Measurements from ENCODE around the gene TANGO2.

Gene TANGO2

GRCh38 chr22:20011993-20012740 lies 8.7 kb upstream of the TANGO2 start:
- no peak for DNase-seq (ENCODE audit: low read depth)
- TF ChIP-seq, protein P1, sequence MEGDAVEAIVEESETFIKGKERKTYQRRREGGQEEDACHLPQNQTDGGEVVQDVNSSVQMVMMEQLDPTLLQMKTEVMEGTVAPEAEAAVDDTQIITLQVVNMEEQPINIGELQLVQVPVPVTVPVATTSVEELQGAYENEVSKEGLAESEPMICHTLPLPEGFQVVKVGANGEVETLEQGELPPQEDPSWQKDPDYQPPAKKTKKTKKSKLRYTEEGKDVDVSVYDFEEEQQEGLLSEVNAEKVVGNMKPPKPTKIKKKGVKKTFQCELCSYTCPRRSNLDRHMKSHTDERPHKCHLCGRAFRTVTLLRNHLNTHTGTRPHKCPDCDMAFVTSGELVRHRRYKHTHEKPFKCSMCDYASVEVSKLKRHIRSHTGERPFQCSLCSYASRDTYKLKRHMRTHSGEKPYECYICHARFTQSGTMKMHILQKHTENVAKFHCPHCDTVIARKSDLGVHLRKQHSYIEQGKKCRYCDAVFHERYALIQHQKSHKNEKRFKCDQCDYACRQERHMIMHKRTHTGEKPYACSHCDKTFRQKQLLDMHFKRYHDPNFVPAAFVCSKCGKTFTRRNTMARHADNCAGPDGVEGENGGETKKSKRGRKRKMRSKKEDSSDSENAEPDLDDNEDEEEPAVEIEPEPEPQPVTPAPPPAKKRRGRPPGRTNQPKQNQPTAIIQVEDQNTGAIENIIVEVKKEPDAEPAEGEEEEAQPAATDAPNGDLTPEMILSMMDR (IDR thresholded peaks at IDR 0.05; ENCODE audit: low read depth, low read length, missing control alignments) = no peak
- in situ Hi-C loops (cut with HindIII; ENCODE audit: low sequenced_read_pairs) = no loop called here
- H3K4me3 ChIP-seq (ENCODE audit: low read depth, low read length) = no peak overlapping the region

DNA sequence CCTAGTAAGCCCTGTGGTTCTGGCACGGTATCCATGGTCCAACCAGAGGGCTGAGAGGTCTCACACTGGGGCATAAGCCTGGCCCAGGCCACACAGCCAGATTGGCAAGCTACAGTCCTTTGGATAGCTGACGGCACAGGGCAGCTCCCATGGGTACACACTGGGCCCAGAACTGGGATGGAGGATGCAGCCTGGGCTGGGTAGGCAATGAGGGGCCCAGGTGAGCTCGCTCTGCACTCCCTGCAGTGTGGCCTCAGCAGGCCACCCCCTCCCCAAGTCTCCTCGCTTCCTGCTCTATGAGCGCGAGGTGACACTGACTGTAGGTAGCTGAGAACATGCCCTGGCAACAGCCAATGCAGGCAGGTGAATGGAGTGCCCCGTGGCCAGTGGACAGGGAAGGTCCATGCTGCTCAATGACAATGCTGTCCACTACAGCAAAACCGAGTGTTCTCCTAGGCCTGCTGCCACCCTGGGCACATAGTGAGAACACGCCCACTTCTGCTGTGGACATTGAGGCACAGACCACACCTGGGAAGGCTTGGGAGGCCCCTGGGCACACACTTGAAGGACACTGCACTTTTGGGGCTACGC lies 8.1 kb upstream of the TANGO2 start:
- H3K4me3 ChIP-seq (ENCODE audit: low read depth, low read length) = no peak overlapping the region
- in situ Hi-C loops (cut with HindIII; ENCODE audit: low sequenced_read_pairs) = no loop called here
- DNase-seq (ENCODE audit: low read depth) = no peak
- TF ChIP-seq, protein P1 (IDR thresholded peaks at IDR 0.05; ENCODE audit: low read depth, low read length, missing control alignments) = no peak

DNA sequence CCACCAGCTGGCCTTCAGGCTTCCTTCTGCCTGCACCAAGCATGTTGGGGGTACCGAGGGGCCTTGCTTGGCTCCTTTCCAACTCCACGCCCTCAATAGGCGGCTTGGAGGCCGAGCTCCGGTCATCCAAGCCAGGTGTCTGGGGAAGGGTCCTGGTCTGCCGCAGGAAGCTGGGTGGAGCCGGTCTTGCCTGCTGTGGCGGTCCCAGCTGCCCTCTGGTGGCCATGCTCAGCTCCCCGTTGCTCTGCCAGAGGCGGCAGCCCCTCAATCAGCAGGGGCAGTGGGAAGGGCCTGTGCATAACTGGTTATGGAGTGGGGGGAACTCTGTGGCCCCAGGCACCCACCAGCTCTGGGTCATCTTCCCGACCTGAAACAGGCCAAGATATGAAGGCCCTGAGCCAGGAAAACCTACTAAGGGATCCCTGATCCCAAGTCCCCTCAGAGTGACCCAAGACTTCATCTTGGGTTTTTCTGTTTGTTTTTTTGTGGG lies 7.5 kb upstream of the TANGO2 start:
- H3K4me3 ChIP-seq (ENCODE audit: low read depth, low read length) = no peak overlapping the region
- TF ChIP-seq, protein P1 (IDR thresholded peaks at IDR 0.05; ENCODE audit: low read depth, low read length, missing control alignments) = peak; percentile 90
- in situ Hi-C loops (cut with HindIII; ENCODE audit: low sequenced_read_pairs) = no loop called here
- no peak for DNase-seq (ENCODE audit: low read depth)

- in situ Hi-C loops (cut with HindIII; ENCODE audit: low sequenced_read_pairs) = no loop called here
- no peak overlapping the region for H3K4me3 ChIP-seq (ENCODE audit: low read depth, low read length)
- TF ChIP-seq, protein P1 (IDR thresholded peaks at IDR 0.05; ENCODE audit: low read depth, low read length, missing control alignments) = no peak
- DNase-seq (ENCODE audit: low read depth) = no peak
Measured at GRCh38 chr22:20014526-20015186, 6.3 kb upstream of the TANGO2 start.

DNA sequence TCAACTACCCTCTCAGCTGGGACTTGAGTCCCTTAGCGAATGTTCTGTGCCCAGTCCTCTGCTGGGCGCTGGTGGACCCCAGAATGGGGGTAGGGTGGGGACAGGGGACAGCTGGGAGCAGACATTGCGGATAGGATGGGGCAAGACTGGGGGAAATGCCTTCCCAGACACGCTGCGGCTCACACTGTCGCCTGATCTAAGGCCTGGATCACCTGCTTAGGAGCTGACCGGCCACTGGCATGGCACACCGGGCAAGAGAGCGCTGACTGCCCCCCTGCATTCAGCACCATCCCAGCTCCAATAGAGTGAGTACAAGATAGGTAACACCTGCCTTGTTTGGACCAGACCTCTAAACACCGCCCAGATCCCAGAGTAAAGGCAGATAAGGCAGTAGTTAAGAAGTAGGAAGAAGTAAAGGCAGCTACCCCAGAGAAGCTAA lies 5.7 kb upstream of the TANGO2 start:
- TF ChIP-seq, protein P1 (IDR thresholded peaks at IDR 0.05; ENCODE audit: low read depth, low read length, missing control alignments) = no peak
- in situ Hi-C loops (cut with HindIII; ENCODE audit: low sequenced_read_pairs) = no loop called here
- DNase-seq (ENCODE audit: low read depth) = no peak
- H3K4me3 ChIP-seq (ENCODE audit: low read depth, low read length) = no peak overlapping the region

DNA sequence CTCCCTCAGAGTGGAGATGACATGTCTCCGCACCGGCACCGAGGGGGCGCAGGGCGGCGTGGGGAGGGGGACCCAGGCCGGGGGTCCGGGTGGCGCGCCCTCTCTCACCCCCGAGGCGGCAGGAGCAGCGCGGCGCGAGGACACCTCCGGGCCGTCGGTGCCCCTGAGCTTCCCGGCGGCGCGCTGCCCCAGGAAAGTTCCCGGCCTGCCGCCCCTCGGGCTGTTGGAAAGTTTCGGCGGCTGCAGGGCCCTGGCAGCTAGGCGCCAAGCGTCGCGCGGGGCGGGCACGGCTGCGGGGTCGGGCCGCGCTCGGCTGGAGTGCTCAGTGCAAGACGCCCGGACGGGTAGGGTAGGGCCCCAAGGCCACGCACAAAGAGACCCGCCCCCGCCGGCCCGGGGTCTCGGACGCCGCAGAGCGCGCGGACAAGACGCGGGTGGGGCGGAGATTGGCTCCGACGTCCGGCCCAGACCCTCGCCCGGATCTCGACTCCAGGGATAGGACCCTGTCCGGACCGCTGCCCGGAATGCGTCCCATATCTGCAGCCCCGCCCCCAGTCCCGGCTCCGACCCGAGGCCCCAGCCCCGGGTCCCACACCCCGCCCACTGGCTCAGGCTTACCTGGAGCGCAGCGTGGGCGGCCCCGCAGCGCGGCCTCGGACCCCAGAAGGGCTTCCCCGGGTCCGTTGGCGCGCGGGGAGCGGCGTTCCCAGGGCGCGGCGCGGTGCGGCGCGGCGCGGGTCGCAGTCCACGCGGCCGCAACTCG lies 4.8 kb upstream of the TANGO2 start:
- in situ Hi-C loops (cut with HindIII; ENCODE audit: low sequenced_read_pairs) = no loop called here
- no peak for DNase-seq (ENCODE audit: low read depth)
- TF ChIP-seq, protein P1 (IDR thresholded peaks at IDR 0.05; ENCODE audit: low read depth, low read length, missing control alignments) = no peak
- H3K4me3 ChIP-seq (ENCODE audit: low read depth, low read length) = peak overlapping the region; percentile 51

Data from astrocyte of the cerebellum (primary cell).